ENCODE data around the gene RAB11FIP5.

- no peak for TF ChIP-seq EZH2 (IDR thresholded peaks at IDR 0.05; ENCODE audit: borderline replicate concordance, low read depth, low read length, poor library complexity, severe bottlenecking)
- TF ChIP-seq CTCF (conservative IDR thresholded peaks at IDR 0.05; ENCODE audit: low read depth, low read length) = no peak
These were observed 23.3 kb downstream of the RAB11FIP5 start for GRCh38 chr2:73089270-73090030.
